NCI-H2107 (cell line): Measurements from ENCODE around the gene MALSU1.

Experiments
- DNase-seq: peaks from one replicate; lab custom pipeline; 2025; lab: John Stamatoyannopoulos, UW

MALSU1 gene

GRCh38 chr7:23335621-23336020 is 36.5 kb downstream of the MALSU1 start:
- DNase-seq = no peak

GRCh38 chr7:23336086-23336485 is 36.9 kb downstream of the MALSU1 start:
- no peak for DNase-seq

- DNase-seq = no peak
These were observed 37.7 kb downstream of the MALSU1 start for GRCh38 chr7:23336799-23337283.

GRCh38 chr7:23337374-23337773 is 38.2 kb downstream of the MALSU1 start:
- no peak for DNase-seq

- no peak for DNase-seq
These were observed 39.3 kb downstream of the MALSU1 start for GRCh38 chr7:23338439-23338838.

- no peak for DNase-seq
These were observed 39.7 kb downstream of the MALSU1 start for GRCh38 chr7:23338863-23339262.

GRCh38 chr7:23341846-23342598 is 42.9 kb downstream of the MALSU1 start:
- no peak for DNase-seq

- DNase-seq = no peak
These were observed 44.0 kb downstream of the MALSU1 start for GRCh38 chr7:23343102-23343501.

- no peak for DNase-seq
These were observed 44.8 kb downstream of the MALSU1 start for GRCh38 chr7:23343806-23344475.

- DNase-seq = no peak
These were observed 46.5 kb downstream of the MALSU1 start for GRCh38 chr7:23345601-23346000.

GRCh38 chr7:23346316-23346715 is 47.2 kb downstream of the MALSU1 start:
- no peak for DNase-seq

GRCh38 chr7:23347033-23347681 is 48.0 kb downstream of the MALSU1 start:
- DNase-seq = no peak

- no peak for DNase-seq
These were observed 48.6 kb downstream of the MALSU1 start for GRCh38 chr7:23347682-23348180.

GRCh38 chr7:23349484-23350157 is 50.5 kb downstream of the MALSU1 start:
- DNase-seq = no peak

GRCh38 chr7:23350466-23350865 is 51.3 kb downstream of the MALSU1 start:
- DNase-seq = no peak

- DNase-seq = no peak
These were observed 54.0 kb downstream of the MALSU1 start for GRCh38 chr7:23353172-23353571.

- no peak for DNase-seq
These were observed 57.0 kb downstream of the MALSU1 start for GRCh38 chr7:23356168-23356567.

- no peak for DNase-seq
These were observed 57.6 kb downstream of the MALSU1 start for GRCh38 chr7:23356726-23357125.

GRCh38 chr7:23357190-23358093 is 58.3 kb downstream of the MALSU1 start:
- DNase-seq = no peak

- no peak for DNase-seq
These were observed 59.1 kb downstream of the MALSU1 start for GRCh38 chr7:23358152-23358674.
